SK-N-SH (cell line): ENCODE data around the gene HEBP2. TPM values are rescaled to one million over a fixed set of nuclear protein-coding genes. Genes with fewer than 3 reads are reported as not detected.

Experiments used
- CTCF ChIA-PET: fragments of 300-600, 350-600 bp; formaldehyde crosslinking; extraction: SDS; loops from one replicate; lab custom pipeline; 2021; lab: Yijun Ruan, JAX
- POLR2A ChIA-PET: fragments of 350-600 bp; sonication (Branson Sonifier 250); formaldehyde crosslinking; extraction: SDS; loops from one replicate; lab custom pipeline; 2020; ENCODE audit warnings: antibody characterized with exemption, inconsistent platforms; lab: Yijun Ruan, JAX
- DNase-seq: peaks from one replicate; pipeline ENCODE4 v3.0.0; 2012
- H2AFZ ChIP-seq: fragments of 200-600 bp; sonication (generic); 2 replicates; pipeline ENCODE4 v1.8.1; 2016; ENCODE audit warnings: antibody characterized with exemption, mild to moderate bottlenecking, low read depth
- H3F3A ChIP-seq: fragments of 200-600 bp; sonication (generic); replicated peaks from 2 replicates; pipeline ENCODE3; 2016; ENCODE audit warnings: antibody characterized with exemption, mild to moderate bottlenecking; ENCODE audit not compliant: insufficient read depth
- H3K27ac ChIP-seq, 2 experiments: fragments of 200-500 bp in 1 of 2; fragments of 200-600 bp in 1 of 2; sonication (Bioruptor generic) in 1 of 2; sonication (generic), shearing (Covaris generic) in 1 of 2; 2 replicates each; pipeline versions ENCODE4 v1.5.1 to v1.6.1; 2014 to 2016; ENCODE audit warnings: low read depth in 2 of 2, inconsistent platforms in 1 of 2, low read length in 1 of 2, mild to moderate bottlenecking in 1 of 2, mixed read lengths in 1 of 2
- H3K27me3 ChIP-seq: fragments of 200-600 bp; sonication (generic), shearing (Covaris generic); 2 replicates; pipeline ENCODE4 v1.6.1; 2016; ENCODE audit warnings: mixed run types; ENCODE audit not compliant: insufficient read depth
- H3K36me3 ChIP-seq, 2 experiments: fragments of 200-500 bp in 1 of 2; fragments of 200-600 bp in 1 of 2; sonication (Bioruptor generic) in 1 of 2; sonication (generic) in 1 of 2; replicated peaks in 1 of 2; 2 replicates each; pipeline versions ENCODE3 to v1.5.1; 2014 to 2016; ENCODE audit warnings: low read length in 1 of 2, mild to moderate bottlenecking in 1 of 2; ENCODE audit not compliant: insufficient read depth in 2 of 2, control insufficient read depth in 1 of 2
- H3K4me1 ChIP-seq, 2 experiments: fragments of 200-500 bp in 1 of 2; fragments of 200-600 bp in 1 of 2; sonication (Bioruptor generic) in 1 of 2; sonication (generic), shearing (Covaris generic) in 1 of 2; 2 replicates each; pipeline versions ENCODE4 v1.5.1 to v1.6.1; 2014 to 2016; ENCODE audit warnings: low read depth in 1 of 2, low read length in 1 of 2, mixed run types in 1 of 2; ENCODE audit not compliant: insufficient read depth in 2 of 2, control insufficient read depth in 1 of 2
- H3K4me2 ChIP-seq: fragments of 200-600 bp; sonication (generic), shearing (Covaris generic); 2 replicates; pipeline ENCODE4 v1.6.1; 2017; ENCODE audit warnings: mixed run types
- H3K4me3 ChIP-seq, 2 experiments: fragments of 200-500 bp in 1 of 2; fragments of 200-600 bp in 1 of 2; sonication (Bioruptor generic) in 1 of 2; sonication (generic), shearing (Covaris generic) in 1 of 2; 2 replicates each; pipeline versions ENCODE4 v1.5.1 to v1.8.1; 2014 to 2016; ENCODE audit warnings: low read depth in 2 of 2, inconsistent platforms in 1 of 2, low read length in 1 of 2, mild to moderate bottlenecking in 1 of 2, mixed read lengths in 1 of 2, moderate library complexity in 1 of 2
- H3K79me2 ChIP-seq: fragments of 200-600 bp; sonication (generic); 2 replicates; pipeline ENCODE4 v1.8.1; 2017; ENCODE audit warnings: mild to moderate bottlenecking; ENCODE audit not compliant: insufficient read depth
- H3K9ac ChIP-seq: fragments of 200-600 bp; sonication (generic); 2 replicates; pipeline ENCODE4 v1.6.1; 2017; ENCODE audit warnings: mixed run types
- H3K9me2 ChIP-seq: fragments of 200-600 bp; sonication (generic); 2 replicates; pipeline ENCODE4 v1.6.1; 2017; ENCODE audit warnings: mixed run types
- H3K9me3 ChIP-seq: fragments of 200-600 bp; sonication (generic); 2 replicates; pipeline ENCODE4 v1.6.1; 2017; ENCODE audit warnings: mixed run types, mild to moderate bottlenecking, moderate library complexity
- H4K20me1 ChIP-seq: fragments of 200-600 bp; sonication (generic); 2 replicates; pipeline ENCODE4 v1.6.1; 2017; ENCODE audit warnings: mild to moderate bottlenecking, mixed run types; ENCODE audit not compliant: insufficient read depth
- ELF1 ChIP-seq: IDR thresholded peaks from 2 replicates; pipeline ENCODE4 v1.4.0; 2012
- EP300 ChIP-seq, 2 experiments: IDR thresholded peaks; 2 replicates each; pipeline versions ENCODE4 v1.4.0 to v1.6.1; 2012; ENCODE audit warnings: borderline replicate concordance in 1 of 2, low read depth in 1 of 2, low read length in 1 of 2
- EZH2phosphoT487 ChIP-seq: fragments of 200-600 bp; sonication (generic); IDR thresholded peaks from 2 replicates; pipeline ENCODE4 v1.6.1; 2017; ENCODE audit warnings: low read depth, mixed run types, mild to moderate bottlenecking, antibody characterized with exemption, moderate library complexity, borderline replicate concordance
- GABPA ChIP-seq: IDR thresholded peaks from 2 replicates; pipeline ENCODE4 v1.4.0; 2012; ENCODE audit warnings: low read depth, mild to moderate bottlenecking
- NFIC ChIP-seq: IDR thresholded peaks from 2 replicates; pipeline ENCODE4 v1.4.0; 2012; ENCODE audit warnings: borderline replicate concordance
- NRF1 ChIP-seq: IDR thresholded peaks from 2 replicates; pipeline ENCODE4 v1.6.1; 2012; ENCODE audit warnings: low read depth, mild to moderate bottlenecking, low read length
- RAD21 ChIP-seq: IDR thresholded peaks from 2 replicates; pipeline ENCODE4 v1.6.1; 2012; ENCODE audit warnings: mild to moderate bottlenecking, low read length
- RCOR1 ChIP-seq: fragments of 150-350 bp; IDR thresholded peaks from 2 replicates; pipeline ENCODE4 v1.6.1; 2017; ENCODE audit warnings: antibody characterized with exemption, low read length
- RFX5 ChIP-seq: IDR thresholded peaks from 2 replicates; pipeline ENCODE4 v1.6.1; 2012; ENCODE audit warnings: mild to moderate bottlenecking, improper control_type of control experiment, low read length
- RXRA ChIP-seq: IDR thresholded peaks from 2 replicates; pipeline ENCODE4 v1.4.0; 2012; ENCODE audit warnings: low read depth, mild to moderate bottlenecking, borderline replicate concordance
- SIN3A ChIP-seq: IDR thresholded peaks from 2 replicates; pipeline ENCODE4 v1.6.1; 2012; ENCODE audit warnings: low read depth, mild to moderate bottlenecking, low read length, moderate library complexity, borderline replicate concordance
- SMC3 ChIP-seq: IDR thresholded peaks from 2 replicates; pipeline ENCODE4 v1.6.1; 2012; ENCODE audit warnings: low read depth, low read length, improper control_type of control experiment
- TAF1 ChIP-seq: IDR thresholded peaks from 2 replicates; pipeline ENCODE4 v1.6.1; 2012; ENCODE audit warnings: low read depth, mild to moderate bottlenecking, low read length, moderate library complexity, borderline replicate concordance
- YY1 ChIP-seq: IDR thresholded peaks from 2 replicates; pipeline ENCODE4 v1.4.0; 2012; ENCODE audit warnings: low read depth, mild to moderate bottlenecking
- WGBS: methylation state at CpG from one replicate; pipeline ENCODE4 v1.1.6; 2017; ENCODE audit warnings: low lambda C conversion rate; 5-methylcytosine and 5-hydroxymethylcytosine counted together
- polyA plus RNA-seq, 3 experiments: library from polyadenylated mRNA; depleted of rRNA; stranded (reverse); fragments of >200 nt; gene quantifications; 2 replicates each; pipeline ENCODE4 v1.2.3, GENCODE V29; 2012
- TF ChIP-seq, protein P1 (sequence below): IDR thresholded peaks from 2 replicates; pipeline ENCODE4; 2012
- TF ChIP-seq, protein P2 (sequence below): IDR thresholded peaks from 2 replicates; pipeline ENCODE4 v1.4.0; 2012; ENCODE audit warnings: low read depth, borderline replicate concordance
- TF ChIP-seq, protein P3 (sequence below): fragments of 150-350 bp; IDR thresholded peaks from 2 replicates; pipeline ENCODE4 v1.6.1; 2017; ENCODE audit warnings: antibody characterized with exemption, low read length, low read depth, borderline replicate concordance

Gene HEBP2
- polyA plus RNA-seq, 1 of the 3 experiments (the other 2 are of a cell fraction) = 7.6 TPM

DNA sequence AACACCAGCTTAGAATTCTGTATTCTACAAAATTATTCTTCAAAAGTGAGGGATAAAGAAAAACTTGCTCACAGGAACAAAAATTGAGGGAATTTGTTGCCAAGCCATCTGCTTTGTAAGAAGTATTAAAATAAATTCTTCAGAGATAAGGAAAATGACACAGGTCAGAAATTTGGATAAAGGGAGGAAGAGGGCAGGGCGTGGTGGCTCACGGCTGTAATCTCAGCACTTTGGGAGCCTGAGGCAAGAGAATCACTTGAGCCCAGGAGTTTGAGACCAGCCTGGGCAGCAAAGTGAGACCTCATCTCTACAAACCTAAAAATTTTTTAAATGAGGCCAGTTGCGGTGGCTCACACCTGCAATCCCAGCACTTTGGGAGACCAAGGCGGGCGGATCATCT is 14.5 kb upstream of the HEBP2 start:
- H3K79me2 ChIP-seq = no peaks in the 10 kb centered on the region
- no peaks in the 10 kb centered on the region for H4K20me1 ChIP-seq
- no peaks in the 10 kb centered on the region; the same call in 1 of the 2 replicates for H3K27me3 ChIP-seq
- ChIA-PET POLR2A (interaction anchor here (0.7 kb wide), 1 partner anchor 69 kb away, joined by 3 read pairs; no protein-coding TSS in a partner anchor), CTCF (interaction anchor here (1.8 kb wide), 1 partner anchor 15 kb away, joined by 5 read pairs; the partner anchor contains the start of gene HEBP2)
- WGBS = 75% methylated on average over 5 of the region's 5 CpGs
- no peak for TF ChIP-seq RXRA
- TF ChIP-seq YY1 = no peak
- TF ChIP-seq, protein P1, sequence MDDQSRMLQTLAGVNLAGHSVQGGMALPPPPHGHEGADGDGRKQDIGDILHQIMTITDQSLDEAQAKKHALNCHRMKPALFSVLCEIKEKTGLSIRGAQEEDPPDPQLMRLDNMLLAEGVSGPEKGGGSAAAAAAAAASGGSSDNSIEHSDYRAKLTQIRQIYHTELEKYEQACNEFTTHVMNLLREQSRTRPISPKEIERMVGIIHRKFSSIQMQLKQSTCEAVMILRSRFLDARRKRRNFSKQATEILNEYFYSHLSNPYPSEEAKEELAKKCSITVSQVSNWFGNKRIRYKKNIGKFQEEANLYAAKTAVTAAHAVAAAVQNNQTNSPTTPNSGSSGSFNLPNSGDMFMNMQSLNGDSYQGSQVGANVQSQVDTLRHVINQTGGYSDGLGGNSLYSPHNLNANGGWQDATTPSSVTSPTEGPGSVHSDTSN = no peak
- no peak for TF ChIP-seq SIN3A
- no peak for TF ChIP-seq EP300 (IDR thresholded peaks at IDR 0.05; ENCODE audit: borderline replicate concordance in 1 of 2, low read depth in 1 of 2, low read length in 1 of 2)
- no peak for TF ChIP-seq NRF1
- no peak for TF ChIP-seq RAD21
- TF ChIP-seq ELF1 = no peak
- TF ChIP-seq NFIC = no peak
- TF ChIP-seq, protein P2, sequence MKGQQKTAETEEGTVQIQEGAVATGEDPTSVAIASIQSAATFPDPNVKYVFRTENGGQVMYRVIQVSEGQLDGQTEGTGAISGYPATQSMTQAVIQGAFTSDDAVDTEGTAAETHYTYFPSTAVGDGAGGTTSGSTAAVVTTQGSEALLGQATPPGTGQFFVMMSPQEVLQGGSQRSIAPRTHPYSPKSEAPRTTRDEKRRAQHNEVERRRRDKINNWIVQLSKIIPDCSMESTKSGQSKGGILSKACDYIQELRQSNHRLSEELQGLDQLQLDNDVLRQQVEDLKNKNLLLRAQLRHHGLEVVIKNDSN = no peak
- TF ChIP-seq, protein P3, sequence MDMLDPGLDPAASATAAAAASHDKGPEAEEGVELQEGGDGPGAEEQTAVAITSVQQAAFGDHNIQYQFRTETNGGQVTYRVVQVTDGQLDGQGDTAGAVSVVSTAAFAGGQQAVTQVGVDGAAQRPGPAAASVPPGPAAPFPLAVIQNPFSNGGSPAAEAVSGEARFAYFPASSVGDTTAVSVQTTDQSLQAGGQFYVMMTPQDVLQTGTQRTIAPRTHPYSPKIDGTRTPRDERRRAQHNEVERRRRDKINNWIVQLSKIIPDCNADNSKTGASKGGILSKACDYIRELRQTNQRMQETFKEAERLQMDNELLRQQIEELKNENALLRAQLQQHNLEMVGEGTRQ = no peak
- TF ChIP-seq GABPA = no peak
- TF ChIP-seq EZH2phosphoT487 = no peak
- TF ChIP-seq RCOR1 = no peak
- TF ChIP-seq SMC3 = no peak
- TF ChIP-seq TAF1 = no peak
- TF ChIP-seq RFX5 = no peak
- TF ChIP-seq, all 33 proteins: peak for 0
- H3K4me2 ChIP-seq = no peak overlapping the region
- no peak overlapping the region for H2AFZ ChIP-seq
- H3F3A ChIP-seq = no peaks in the 10 kb centered on the region
- H3K4me3 ChIP-seq = no peak overlapping the region
- no peak overlapping the region for H3K27ac ChIP-seq
- no peaks in the 10 kb centered on the region for H3K9me3 ChIP-seq
- H3K36me3 ChIP-seq = no peaks in the 10 kb centered on the region
- no peak overlapping the region for H3K9ac ChIP-seq
- no peaks in the 10 kb centered on the region for H3K9me2 ChIP-seq
- H3K4me1 ChIP-seq = no peaks in the 10 kb centered on the region
- no peak for DNase-seq
